Measurements from ENCODE around the gene HSD17B14. TPM values are rescaled to one million over a fixed set of nuclear protein-coding genes. Genes with fewer than 3 reads are reported as not detected.

The HSD17B14 gene
- total and polyA plus RNA-seq, 2 of the 13 experiments (the other 11 are each of a cell fraction or from before 2014, with no cell fraction given), result 0.58 to 1.2 TPM

- TF ChIP-seq HNF4G (IDR thresholded peaks at IDR 0.05; ENCODE audit: borderline replicate concordance, low read depth, low read length) (no peak; the same call in 1 of the 2 replicates), HNF4G (CRISPR knock-in tag; IDR thresholded peaks at IDR 0.05; ENCODE audit: borderline replicate concordance, low read depth) (0 out of 2 replicates have a peak, but pooled peaks have one; percentile 36), PITX1 (CRISPR knock-in tag; IDR thresholded peaks at IDR 0.05) (no peak), GPBP1L1 (CRISPR knock-in tag; IDR thresholded peaks at IDR 0.05) (no peak), SNAPC5 (CRISPR knock-in tag; IDR thresholded peaks at IDR 0.05; ENCODE audit: borderline replicate concordance) (no peak), ZHX1 (CRISPR knock-in tag; IDR thresholded peaks at IDR 0.05; ENCODE audit: low read depth) (no peak), PPARG (CRISPR knock-in tag; conservative IDR thresholded peaks at IDR 0.05) (peak; percentile 30; the same call in 1 of the 2 replicates), DZIP1 (CRISPR knock-in tag; IDR thresholded peaks at IDR 0.05) (no peak), MATR3 (CRISPR knock-in tag; IDR thresholded peaks at IDR 0.05) (no peak), ZBTB38 (CRISPR knock-in tag; IDR thresholded peaks at IDR 0.05) (peak; percentile 63; the same call in 1 of the 2 replicates), JARID2 (CRISPR knock-in tag; IDR thresholded peaks at IDR 0.05; ENCODE audit: insufficient replicate concordance) (no peak), ZMAT3 (CRISPR knock-in tag; conservative IDR thresholded peaks at IDR 0.05) (peak; percentile 86), CBX2 (IDR thresholded peaks at IDR 0.05; ENCODE audit: low read depth, low read length) (no peak), CBX2 (CRISPR knock-in tag; IDR thresholded peaks at IDR 0.05; ENCODE audit: low read depth) (no peak), STAT5B (CRISPR knock-in tag; IDR thresholded peaks at IDR 0.05) (no peak), TEF (CRISPR knock-in tag; IDR thresholded peaks at IDR 0.05) (peak; percentile 83; the same call in 1 of the 2 replicates), ZNF264 (CRISPR knock-in tag; IDR thresholded peaks at IDR 0.05) (no peak), ZSCAN29 (CRISPR knock-in tag; conservative IDR thresholded peaks at IDR 0.05) (no peak), GPN1 (CRISPR knock-in tag; IDR thresholded peaks at IDR 0.05; ENCODE audit: borderline replicate concordance) (no peak), SRSF1 (optimal IDR thresholded peaks at IDR 0.05; ENCODE audit: low read depth, low read length) (no peak)
These were observed 36.0 kb upstream of the HSD17B14 start, which contains the start of gene PPP1R15A (continued) for GRCh38 chr19:48872182-48872883.

Data from HepG2 (cell line).